WI38 (cell line): Measurements from ENCODE around the gene GPR162.

Experiments
- H3K4me3 ChIP-seq: 2 replicates; pipeline ENCODE4 v1.5.1; 2011; ENCODE audit warnings: low read depth, mild to moderate bottlenecking, control low read depth, low read length
- CTCF ChIP-seq: IDR thresholded peaks from 2 replicates; pipeline ENCODE4 v1.5.1; 2012; ENCODE audit warnings: low read depth, mild to moderate bottlenecking, control low read depth, low read length

The GPR162 gene

GRCh38 chr12:6817662-6818157, 3.9 kb upstream of the GPR162 start:
- no peak overlapping the region for H3K4me3 ChIP-seq
- TF ChIP-seq CTCF, result no peak

- TF ChIP-seq CTCF, result no peak
Observed at GRCh38 chr12:6818222-6818621, 3.4 kb upstream of the GPR162 start.

GRCh38 chr12:6818645-6819044, 3.0 kb upstream of the GPR162 start:
- TF ChIP-seq CTCF, result no peak
- H3K4me3 ChIP-seq, result no peak overlapping the region

More at GRCh38 chr12:6818222-6818621, 3.4 kb upstream of the GPR162 start:
- no peak overlapping the region for H3K4me3 ChIP-seq

- TF ChIP-seq CTCF, result no peak
- H3K4me3 ChIP-seq, result no peak overlapping the region
Observed at GRCh38 chr12:6819106-6820030, 2.3 kb upstream of the GPR162 start.

- TF ChIP-seq CTCF, result no peak
- no peak overlapping the region for H3K4me3 ChIP-seq
Observed at GRCh38 chr12:6820166-6820565, 1.5 kb upstream of the GPR162 start.

GRCh38 chr12:6822426-6823135, 960 bp downstream of the GPR162 start:
- H3K4me3 ChIP-seq, result peak overlapping the region; percentile 59
- TF ChIP-seq CTCF, result no peak
